Measurements from ENCODE around the gene S100A6. TPM values are rescaled to one million over a fixed set of nuclear protein-coding genes. Genes with fewer than 3 reads are reported as not detected.
A peak's percentile ranks its signal among the peaks of the same experiment; 100 is the strongest.
"Not testable (repeated sequence)": the region's sequence is repeated elsewhere in the genome, so short reads cannot be mapped to it uniquely, and the experiment has no call there.

The S100A6 gene
- polyA plus RNA-seq, 3 donors from 2014 or later: 472 to 828 (median 543) TPM

DNA sequence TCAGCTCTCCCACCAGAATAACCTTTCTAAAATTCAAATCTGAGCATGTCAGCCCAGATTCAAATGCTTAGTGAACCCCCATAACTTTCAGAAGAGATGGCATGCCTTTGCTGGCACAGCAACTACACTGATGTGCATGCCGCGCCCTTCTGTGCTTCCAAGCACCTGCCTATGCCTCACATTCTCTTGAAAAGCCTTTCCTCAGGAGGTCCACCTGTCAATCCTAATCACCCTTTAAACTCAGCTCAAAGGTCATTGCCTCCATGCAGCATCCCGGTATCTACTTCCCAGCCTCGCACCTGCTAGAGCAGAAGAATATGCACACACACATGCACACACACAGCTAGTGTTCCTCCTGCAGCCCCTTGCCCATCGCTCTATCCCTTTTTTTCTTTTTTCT is 35.1 kb upstream of the S100A6 start:
- DNase-seq: no peak
- no peaks in the 10 kb centered on the region for H3K9me3 Mint-ChIP-seq
- H3K4me3 Mint-ChIP-seq: no peak overlapping the region
- H3K4me1 Mint-ChIP-seq: peaks cover 22 to 29% of the 10 kb centered on the region in 2 donors
- H3K27me3 Mint-ChIP-seq (ENCODE audit: low read depth in 3 of 3): peaks cover 0 to 5% (median 2%) of the 10 kb centered on the region in 3 donors
- no peaks in the 10 kb centered on the region for H3K36me3 Mint-ChIP-seq
- peak overlapping the region in 1 of 6 donors; percentile 59 for H3K27ac Mint-ChIP-seq

DNA sequence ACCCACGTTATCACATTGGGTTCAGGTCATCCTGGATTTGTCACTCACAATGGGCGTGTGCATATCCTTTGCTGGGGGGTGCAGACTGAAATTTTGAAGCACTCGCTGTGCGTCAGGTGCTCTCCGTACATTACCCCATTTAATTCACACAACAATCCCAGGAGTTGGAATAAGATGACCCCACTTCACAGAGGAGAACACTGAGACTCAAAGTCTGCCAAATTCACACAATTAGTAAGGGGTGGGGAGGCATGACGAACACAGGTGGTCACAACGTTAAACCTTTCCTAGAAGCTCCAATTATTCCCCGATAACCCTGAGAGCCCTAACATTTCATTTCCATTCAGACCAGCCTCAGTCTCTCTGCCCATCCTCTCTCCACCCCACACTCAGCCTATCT is 33.7 kb upstream of the S100A6 start:
- Mint-ChIP-seq H3K9me3 (no peaks in the 10 kb centered on the region), H3K27ac (peak overlapping the region in 1 of 6 donors; percentile 65), H3K4me3 (no peak overlapping the region), H3K4me1 (peaks cover 27 to 33% of the 10 kb centered on the region in 2 donors), H3K27me3 (ENCODE audit: low read depth in 3 of 3) (peaks cover 0 to 5% (median 2%) of the 10 kb centered on the region in 3 donors), H3K36me3 (no peaks in the 10 kb centered on the region)
- DNase-seq: no peak

DNA sequence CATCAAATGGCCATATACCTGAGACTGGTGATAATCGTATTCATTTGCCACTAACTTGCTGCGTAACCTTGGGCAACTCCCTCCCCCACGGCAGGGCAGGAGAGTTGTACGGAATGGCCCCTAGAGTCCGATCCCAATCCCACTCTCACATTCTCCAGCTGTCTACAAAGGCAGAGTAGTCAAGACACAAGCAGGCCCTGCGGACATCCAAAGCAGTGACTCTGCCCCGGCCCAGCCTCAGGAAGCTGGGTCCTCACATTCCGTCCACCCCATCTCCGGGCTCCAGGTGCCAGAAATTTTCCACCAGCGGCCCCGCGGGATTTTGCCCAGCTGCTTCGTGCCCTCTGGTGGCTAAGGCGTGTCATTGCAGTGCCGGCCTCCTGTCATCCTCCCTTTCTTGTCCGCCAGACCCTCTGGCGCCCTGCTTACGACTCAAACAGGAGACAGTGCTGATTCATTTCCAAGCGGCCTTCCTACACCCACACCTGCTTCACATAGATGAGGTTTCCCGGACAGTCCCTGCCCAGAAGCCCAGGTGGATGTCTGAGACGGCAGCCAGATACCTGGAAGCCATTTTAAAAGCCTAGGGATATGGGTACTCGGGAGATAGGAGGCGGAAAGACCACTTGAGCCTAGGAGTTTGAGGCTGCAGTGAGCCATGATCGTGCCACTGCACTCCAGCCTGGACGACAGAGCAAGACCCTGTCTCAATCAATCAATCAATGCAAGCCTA is 32.7 kb upstream of the S100A6 start:
- Mint-ChIP-seq H3K27ac (peak overlapping the region in 5 of 6 donors; percentile 1 to 68 (median 23)), H3K4me3 (peak overlapping the region in 3 of 5 donors; percentile 48 to 60 (median 54)), H3K27me3 (ENCODE audit: low read depth in 3 of 3) (peaks cover 0 to 5% (median 2%) of the 10 kb centered on the region in 3 donors), H3K36me3 (no peaks in the 10 kb centered on the region), H3K4me1 (peaks cover 27 to 33% of the 10 kb centered on the region in 2 donors), H3K9me3 (no peaks in the 10 kb centered on the region)
- DNase-seq: peak; percentile 77 to 81 (median 79)

DNA sequence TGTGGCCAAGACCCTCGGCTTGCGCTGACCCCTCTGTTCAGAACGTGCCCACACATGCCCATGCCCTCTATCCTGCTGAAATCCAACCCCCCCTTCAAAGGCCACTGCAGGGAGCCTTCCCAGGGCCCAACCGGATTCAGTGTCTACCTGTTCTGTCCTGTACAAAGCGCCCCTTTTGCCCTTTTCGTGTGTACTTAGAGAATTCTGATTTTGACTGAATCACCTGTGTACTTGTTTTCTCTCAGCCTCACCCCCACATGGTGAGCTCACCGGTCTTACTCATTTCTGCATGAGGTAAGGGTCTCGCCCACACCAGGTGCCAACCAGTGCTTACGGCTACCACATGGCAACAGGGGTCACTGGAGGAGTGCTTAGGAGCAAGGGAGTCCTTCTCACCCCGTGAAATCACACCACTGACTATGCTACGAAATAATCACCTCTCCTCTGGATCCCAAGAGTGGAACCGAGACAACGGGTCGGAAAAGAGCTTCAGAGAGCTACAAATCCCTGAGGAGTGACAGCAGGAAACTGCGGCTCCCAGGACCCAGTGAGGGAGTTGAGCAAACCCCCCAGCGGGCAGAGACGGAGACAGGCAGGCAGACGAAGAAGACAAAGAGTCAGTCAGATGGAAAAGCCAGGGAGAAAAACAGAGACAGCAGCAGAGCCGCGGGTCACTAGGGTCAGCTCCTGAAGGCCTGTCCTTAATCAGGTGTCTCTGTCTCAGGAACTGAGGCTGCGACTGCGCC is 32.0 kb upstream of the S100A6 start:
- peaks cover 0 to 5% (median 2%) of the 10 kb centered on the region in 3 donors for H3K27me3 Mint-ChIP-seq (ENCODE audit: low read depth in 3 of 3)
- H3K27ac Mint-ChIP-seq: peak overlapping the region in 3 of 6 donors; percentile 64 to 69 (median 67)
- peak in 1 of 3 donors; percentile 2 for DNase-seq
- H3K4me1 Mint-ChIP-seq: peaks cover 27 to 33% of the 10 kb centered on the region in 2 donors
- no peaks in the 10 kb centered on the region for H3K36me3 Mint-ChIP-seq
- no peaks in the 10 kb centered on the region for H3K9me3 Mint-ChIP-seq
- H3K4me3 Mint-ChIP-seq: peak overlapping the region in 1 of 5 donors; percentile 4

DNA sequence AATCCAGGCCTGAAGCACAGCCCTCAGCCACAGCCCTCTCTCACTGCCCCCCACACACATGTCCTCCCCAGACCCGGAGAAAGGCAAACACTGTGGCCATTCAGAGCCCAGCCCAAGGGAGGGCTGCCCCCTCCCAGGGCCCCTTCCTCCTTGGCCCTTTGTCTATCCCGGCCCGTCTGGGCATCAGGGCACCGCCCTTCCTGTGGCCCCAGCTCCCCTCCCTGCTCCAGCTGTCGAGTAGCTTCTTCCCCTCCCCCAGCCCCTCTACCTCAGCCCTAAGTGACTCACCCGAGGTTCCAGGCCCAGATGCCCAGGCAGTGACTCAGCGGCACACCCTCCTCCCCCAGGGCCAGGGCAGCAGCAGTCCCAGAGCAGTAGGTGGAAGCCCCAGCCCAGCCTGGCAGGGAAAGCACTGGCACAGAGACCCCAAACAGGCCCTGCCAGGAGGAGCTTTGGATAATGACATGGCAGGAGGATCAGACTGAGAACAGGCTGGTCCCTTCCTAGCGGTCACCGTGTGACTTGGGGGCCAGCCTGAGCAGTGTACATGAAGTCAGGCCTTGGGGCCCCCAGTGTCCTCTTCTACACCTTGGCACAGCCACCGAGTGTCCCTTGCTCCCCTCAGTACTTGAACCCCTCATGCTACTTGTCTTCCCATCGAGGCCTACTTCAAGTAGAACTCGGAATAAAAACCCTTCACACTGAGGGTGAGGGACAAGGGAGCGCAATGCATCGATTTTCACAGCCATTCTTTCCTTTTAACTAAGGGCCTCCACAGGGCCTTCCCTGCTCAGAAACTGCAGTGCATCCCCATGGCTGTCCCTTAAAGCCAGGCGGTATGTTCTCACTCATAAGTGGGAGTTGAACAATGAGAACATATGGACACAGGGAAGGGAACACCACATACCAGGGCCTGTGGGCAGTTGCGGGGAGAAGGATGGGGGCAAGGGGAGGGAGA is 30.9 kb upstream of the S100A6 start:
- peak; percentile 53 to 69 (median 53) for DNase-seq
- Mint-ChIP-seq H3K27me3 (ENCODE audit: low read depth in 3 of 3) (peaks cover 0 to 5% (median 2%) of the 10 kb centered on the region in 3 donors), H3K36me3 (no peaks in the 10 kb centered on the region), H3K27ac (peak overlapping the region; percentile 83 to 97 (median 92)), H3K9me3 (no peaks in the 10 kb centered on the region), H3K4me3 (peak overlapping the region in 4 of 5 donors; percentile 4 to 69 (median 30)), H3K4me1 (peaks cover 27 to 33% of the 10 kb centered on the region in 2 donors)

DNA sequence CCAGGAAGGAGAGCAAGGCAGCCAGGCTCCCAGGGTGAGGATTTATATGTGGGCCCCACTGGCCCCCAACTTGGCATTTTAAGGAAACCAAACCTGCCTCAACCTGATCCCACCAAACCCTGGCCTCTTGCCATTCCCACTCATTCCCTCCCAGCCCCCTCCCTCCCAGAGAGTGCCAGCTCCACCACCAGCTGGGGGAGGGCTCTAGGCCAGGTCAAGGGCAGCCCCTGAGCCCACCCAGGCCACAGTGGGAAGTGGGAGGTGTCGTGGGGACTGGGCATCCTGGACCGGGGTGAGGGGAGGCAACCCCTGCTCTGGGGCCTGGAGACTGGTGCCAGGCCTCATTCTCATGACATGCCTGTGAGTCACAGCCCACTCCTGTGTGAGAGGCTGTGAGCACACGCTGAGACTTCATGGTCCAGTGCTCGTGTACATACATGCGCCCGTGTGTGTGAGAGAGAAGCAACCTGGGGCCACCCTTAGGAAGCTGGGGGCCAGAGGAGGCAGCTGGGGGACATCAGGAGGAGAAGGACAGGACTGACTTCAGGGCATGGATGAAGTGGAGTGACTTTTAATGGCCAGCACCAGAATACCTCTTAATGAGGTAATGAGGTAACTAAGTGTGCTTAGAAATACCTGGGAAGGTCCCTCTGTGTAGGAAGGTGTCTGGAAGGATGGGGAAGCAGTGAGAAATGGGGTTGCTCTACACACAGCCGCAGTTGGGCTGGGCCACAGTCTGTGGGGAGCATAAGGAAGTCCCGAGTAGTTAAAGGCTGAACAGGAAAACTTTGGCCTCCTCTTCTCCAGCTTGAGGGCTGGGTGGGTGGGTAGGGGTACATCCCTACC is 30.0 kb upstream of the S100A6 start, which contains the start of gene S100A2:
Gene S100A2 (minus strand): TSS at position 316 of the 846 bp plus-strand sequence. CDS start 1,967 bp downstream, outside the sequence.
- Mint-ChIP-seq H3K4me3 (peak within 1 kb of the TSS; percentile 4 to 84 (median 49)), H3K27me3 (ENCODE audit: low read depth in 3 of 3) (peaks cover 0 to 2% (median 2%) of the 10 kb centered on the region in 3 donors), H3K36me3 (no peaks in the 10 kb centered on the region), H3K27ac (peak within 1 kb of the TSS; percentile 83 to 97 (median 93)), H3K9me3 (no peaks in the 10 kb centered on the region), H3K4me1 (peaks cover 27 to 33% of the 10 kb centered on the region in 2 donors)
- DNase-seq: peak in 1 of 3 donors; percentile 6

DNA sequence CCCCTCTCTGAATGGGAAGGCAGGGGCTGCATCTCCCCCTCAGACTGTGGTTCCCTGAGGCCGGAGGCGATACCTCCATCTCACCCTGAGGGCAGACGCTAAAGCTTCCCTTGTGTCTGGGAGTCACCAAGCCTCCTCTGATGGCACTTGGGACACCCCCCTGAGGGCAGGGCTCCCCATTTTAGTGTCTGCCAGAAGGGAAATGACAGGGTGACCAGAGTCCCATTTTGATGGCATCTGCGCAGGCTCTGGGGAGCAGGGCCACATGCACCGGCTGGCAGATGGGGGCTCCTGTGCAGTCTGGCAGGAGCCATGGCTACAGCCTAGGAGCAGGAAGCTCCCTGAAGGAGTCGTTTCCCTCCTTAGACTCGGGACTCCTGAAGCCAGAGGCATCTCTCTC is 28.2 kb upstream of the S100A6 start:
- H3K4me3 Mint-ChIP-seq: no peak overlapping the region
- H3K36me3 Mint-ChIP-seq: no peaks in the 10 kb centered on the region
- no peak overlapping the region for H3K27ac Mint-ChIP-seq
- DNase-seq: no peak
- H3K4me1 Mint-ChIP-seq: peaks cover 27 to 33% of the 10 kb centered on the region in 2 donors
- H3K27me3 Mint-ChIP-seq (ENCODE audit: low read depth in 3 of 3): peaks cover 0 to 2% (median 2%) of the 10 kb centered on the region in 3 donors
- H3K9me3 Mint-ChIP-seq: no peaks in the 10 kb centered on the region

DNA sequence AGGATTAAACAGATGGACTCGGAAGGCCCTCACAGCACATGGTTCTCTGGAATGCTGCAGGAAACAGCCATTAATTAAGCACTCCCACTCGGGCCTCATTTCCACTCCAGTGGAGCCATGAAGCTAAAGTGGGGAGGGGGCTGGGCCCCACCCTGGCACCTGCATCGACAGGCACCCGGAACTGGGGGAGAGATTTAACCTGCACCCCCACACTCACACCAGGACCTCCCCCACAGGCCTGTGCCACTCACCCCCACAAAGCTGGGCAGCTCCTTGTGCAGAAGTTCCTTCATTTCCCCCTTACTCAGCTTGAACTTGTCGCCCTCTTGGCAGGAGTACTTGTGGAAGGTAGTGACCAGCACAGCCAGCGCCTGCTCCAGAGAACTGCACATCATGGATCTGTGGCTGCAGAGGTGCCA is 27.7 kb upstream of the S100A6 start:
- Mint-ChIP-seq H3K27ac (no peak overlapping the region), H3K9me3 (no peaks in the 10 kb centered on the region)

DNA sequence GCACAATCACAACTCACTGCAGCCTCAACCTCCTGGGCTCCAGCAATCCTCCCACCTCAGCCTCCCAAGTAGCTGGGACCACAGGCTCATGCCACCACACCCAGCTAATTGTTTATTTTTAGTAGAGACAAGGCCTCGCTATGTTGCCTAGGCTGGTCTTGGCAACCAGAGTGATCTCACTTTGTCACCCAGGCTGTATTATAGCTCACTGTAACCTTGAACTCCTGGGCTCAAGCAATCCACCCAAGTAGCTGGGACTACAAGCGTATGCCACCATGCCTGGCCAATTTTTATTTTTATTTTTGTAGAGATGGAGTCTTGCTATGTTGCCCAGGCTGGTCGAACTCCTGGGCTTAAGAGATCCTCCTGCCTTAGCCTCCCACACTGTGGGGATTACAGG is 26.2 kb upstream of the S100A6 start:
- H3K36me3 Mint-ChIP-seq; H3K27me3 Mint-ChIP-seq (ENCODE audit: low read depth in 3 of 3); DNase-seq; H3K9me3 Mint-ChIP-seq; H3K4me3 Mint-ChIP-seq; H3K27ac Mint-ChIP-seq: not testable (repeated sequence)
- H3K4me1 Mint-ChIP-seq: peaks cover 15 to 16% of the 10 kb centered on the region in 2 donors

More for the DNA sequence above, 27.7 kb upstream of the S100A6 start:
- DNase-seq: no peak
- Mint-ChIP-seq H3K4me1 (peaks cover 24 to 29% of the 10 kb centered on the region in 2 donors), H3K4me3 (no peak overlapping the region), H3K36me3 (no peaks in the 10 kb centered on the region), H3K27me3 (ENCODE audit: low read depth in 3 of 3) (peaks cover 0 to 2% (median under 1%) of the 10 kb centered on the region in 3 donors)

DNA sequence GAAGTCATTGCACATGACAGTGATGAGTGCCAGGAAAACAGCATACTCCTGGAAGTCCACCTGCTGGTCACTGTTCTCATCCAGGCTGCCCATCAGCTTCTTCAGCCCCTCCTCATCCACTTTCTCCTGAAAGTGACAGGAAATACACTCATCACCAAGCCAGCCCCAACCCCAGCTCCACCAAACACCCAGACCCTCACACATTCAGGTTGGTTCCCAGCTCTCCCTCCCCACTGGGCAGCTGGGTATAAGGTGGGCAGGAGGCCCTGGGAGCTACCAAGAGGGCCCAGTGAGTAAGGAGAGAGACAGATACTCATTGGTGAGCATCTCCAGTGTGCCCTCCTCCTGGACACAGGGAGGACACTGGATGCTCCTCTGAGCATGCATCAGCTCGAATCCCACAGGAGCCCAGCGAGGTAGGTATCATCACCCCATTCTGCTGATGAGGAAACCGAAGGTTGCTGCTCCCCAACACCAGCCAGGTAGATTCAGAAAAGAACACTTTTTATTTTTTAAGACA is 25.7 kb upstream of the S100A6 start:
- no peak for DNase-seq
- no peak overlapping the region for H3K27ac Mint-ChIP-seq
- H3K4me1 Mint-ChIP-seq: peaks cover 10 to 11% of the 10 kb centered on the region in 2 donors
- H3K9me3 Mint-ChIP-seq: no peaks in the 10 kb centered on the region
- no peaks in the 10 kb centered on the region for H3K36me3 Mint-ChIP-seq
- no peak overlapping the region for H3K4me3 Mint-ChIP-seq
- peaks cover 0 to 2% (median 1%) of the 10 kb centered on the region in 3 donors for H3K27me3 Mint-ChIP-seq (ENCODE audit: low read depth in 3 of 3)

DNA sequence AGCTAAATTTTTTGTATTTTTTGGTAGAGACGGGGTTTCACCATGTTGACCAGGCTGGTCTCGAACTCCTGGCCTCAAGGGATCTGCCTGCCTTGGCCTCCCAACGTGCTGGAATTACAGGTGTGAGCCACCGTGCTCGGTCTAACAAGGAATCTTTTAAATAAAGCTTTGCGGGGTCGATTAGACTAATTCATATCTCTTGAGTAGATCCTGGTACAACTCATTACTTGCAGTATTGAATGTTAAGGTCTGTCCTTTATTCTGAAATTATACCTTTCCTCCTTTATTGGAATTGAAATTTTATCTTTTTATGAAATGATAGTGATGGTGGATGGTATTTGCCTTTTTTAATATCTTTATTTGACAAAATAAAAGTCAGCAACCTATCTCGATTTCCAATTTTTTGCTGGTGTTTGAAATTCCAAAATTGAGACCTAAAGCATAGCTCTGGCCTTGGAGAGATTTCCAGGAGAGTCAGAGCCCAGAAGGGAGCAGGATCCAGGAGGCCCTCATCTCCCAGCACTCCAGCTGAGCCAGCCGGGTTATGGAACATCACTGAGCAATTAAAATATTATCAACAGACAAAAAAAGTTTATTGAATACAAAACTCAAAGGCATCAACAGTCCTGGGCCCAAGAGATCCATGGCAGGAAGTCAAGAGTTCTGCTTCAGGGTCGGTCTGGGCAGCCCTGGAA is 25.1 kb upstream of the S100A6 start:
- no peak for DNase-seq
- Mint-ChIP-seq H3K36me3 (no peaks in the 10 kb centered on the region), H3K4me1 (peaks cover 4 to 5% of the 10 kb centered on the region in 2 donors), H3K4me3 (no peak overlapping the region), H3K9me3 (no peaks in the 10 kb centered on the region), H3K27ac (no peak overlapping the region), H3K27me3 (ENCODE audit: low read depth in 3 of 3) (peaks cover 0 to 2% (median 1%) of the 10 kb centered on the region in 3 donors)

DNA sequence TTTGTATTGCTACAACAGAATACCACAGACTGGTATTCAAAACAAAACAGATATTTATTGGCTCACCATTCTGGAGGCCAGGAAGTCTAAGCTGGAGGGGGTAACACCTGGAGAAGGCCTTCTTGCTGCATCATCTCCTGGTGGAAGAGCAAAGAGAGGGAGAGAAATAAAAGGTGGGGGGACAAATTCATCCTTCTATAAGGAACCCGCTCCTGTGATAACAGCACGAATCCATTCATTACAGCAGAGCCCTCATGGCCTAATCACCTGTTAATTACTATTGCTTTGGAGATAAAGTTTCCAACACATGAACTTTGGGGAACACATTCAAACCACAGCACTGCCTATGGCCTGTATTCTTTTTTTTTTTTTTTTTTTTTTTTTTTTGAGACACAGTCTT is 24.4 kb upstream of the S100A6 start:
- Mint-ChIP-seq H3K4me3 (no peak overlapping the region), H3K9me3 (no peaks in the 10 kb centered on the region), H3K4me1 (peaks cover 0 to under 1% of the 10 kb centered on the region in 2 donors), H3K27me3 (ENCODE audit: low read depth in 3 of 3) (peaks cover 0 to 2% (median 1%) of the 10 kb centered on the region in 3 donors), H3K36me3 (no peaks in the 10 kb centered on the region), H3K27ac (peak overlapping the region in 1 of 6 donors; percentile 21)
- DNase-seq: no peak

All from immature natural killer cell (primary cell).